Cardiac muscle cell (in vitro differentiated cells and primary cell): ENCODE measurements around the gene GRAP2. TPM values are rescaled to one million over a fixed set of nuclear protein-coding genes. Genes with fewer than 3 reads are reported as not detected.

Source experiments
- DNase-seq, 2 donors: peaks; one replicate each; pipeline versions ENCODE4 v3.0.0 to v3.0.0-alpha.2; 2010 to 2017; ENCODE audit warnings: low read depth in 1 of 2, low spot score in 1 of 2
- H3K27ac ChIP-seq: fragments of 200-600 bp; sonication (generic); 2 replicates; pipeline ENCODE4 v1.5.1; 2016
- H3K27me3 ChIP-seq: fragments of 200-600 bp; sonication (generic); 2 replicates; pipeline ENCODE4 v1.6.0; 2016; ENCODE audit warnings: control low read depth
- H3K36me3 ChIP-seq: fragments of 200-600 bp; sonication (generic); 2 replicates; pipeline ENCODE4 v1.5.1; 2016; ENCODE audit warnings: control low read depth
- H3K4me1 ChIP-seq: fragments of 200-600 bp; sonication (generic); 2 replicates; pipeline ENCODE4 v1.8.1; 2017; ENCODE audit warnings: low read depth, mild to moderate bottlenecking, mixed run types
- H3K4me3 ChIP-seq: fragments of 200-600 bp; sonication (generic); 2 replicates; pipeline ENCODE4 v1.5.1; 2016; ENCODE audit warnings: mild to moderate bottlenecking
- H3K9me3 ChIP-seq: fragments of 200-600 bp; sonication (generic); 2 replicates; pipeline ENCODE4 v1.5.1; 2017; ENCODE audit warnings: low read depth, mild to moderate bottlenecking, control low read depth
- polyA plus RNA-seq: library from polyadenylated mRNA; unstranded; fragments of >200 nt; fragmentation: Nextera tagmentation; extraction: Ambion mirVana; gene quantifications from 2 replicates; pipeline ENCODE4 v1.2.1, GENCODE V29; 2016
- total RNA-seq: library from RNA; depleted of rRNA; stranded (reverse); fragments of >200 nt; gene quantifications from 2 replicates; pipeline ENCODE4 v1.2.3, GENCODE V29; 2016
- TF ChIP-seq, protein P1 (sequence below): IDR thresholded peaks from 2 replicates; pipeline ENCODE4 v1.5.1; 2012; ENCODE audit warnings: low read depth, mild to moderate bottlenecking, low read length

Gene GRAP2
- total and polyA plus RNA-seq, 2 experiments from 2014 or later = 0.09 TPM; not detected in 1

DNA sequence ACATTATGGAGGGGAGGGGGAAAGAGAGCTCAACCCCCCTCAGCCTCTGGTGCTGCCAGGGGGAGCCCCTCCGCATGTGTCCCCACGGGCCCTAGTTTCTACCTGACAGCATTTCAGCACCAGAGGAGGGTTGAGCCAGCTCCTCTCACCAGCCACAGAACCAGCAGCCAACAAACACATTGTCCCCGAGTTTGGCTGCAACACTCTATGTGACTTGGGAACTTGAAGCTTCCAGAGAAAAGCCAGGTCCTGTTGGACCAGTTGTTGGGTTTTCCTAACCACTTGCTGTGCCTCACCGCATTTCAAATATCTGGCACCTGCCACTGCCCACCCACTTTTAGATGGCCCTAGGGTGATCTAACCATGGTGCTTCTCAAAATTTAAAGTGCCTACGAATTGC lies 72.8 kb downstream of the GRAP2 start:
- Histone ChIP-seq H3K4me1 (no peaks in the 10 kb centered on the region), H3K36me3 (no peaks in the 10 kb centered on the region), H3K9me3 (no peaks in the 10 kb centered on the region), H3K27me3 (no peaks in the 10 kb centered on the region), H3K4me3 (no peak overlapping the region), H3K27ac (no peak overlapping the region)
- TF ChIP-seq, protein P1, sequence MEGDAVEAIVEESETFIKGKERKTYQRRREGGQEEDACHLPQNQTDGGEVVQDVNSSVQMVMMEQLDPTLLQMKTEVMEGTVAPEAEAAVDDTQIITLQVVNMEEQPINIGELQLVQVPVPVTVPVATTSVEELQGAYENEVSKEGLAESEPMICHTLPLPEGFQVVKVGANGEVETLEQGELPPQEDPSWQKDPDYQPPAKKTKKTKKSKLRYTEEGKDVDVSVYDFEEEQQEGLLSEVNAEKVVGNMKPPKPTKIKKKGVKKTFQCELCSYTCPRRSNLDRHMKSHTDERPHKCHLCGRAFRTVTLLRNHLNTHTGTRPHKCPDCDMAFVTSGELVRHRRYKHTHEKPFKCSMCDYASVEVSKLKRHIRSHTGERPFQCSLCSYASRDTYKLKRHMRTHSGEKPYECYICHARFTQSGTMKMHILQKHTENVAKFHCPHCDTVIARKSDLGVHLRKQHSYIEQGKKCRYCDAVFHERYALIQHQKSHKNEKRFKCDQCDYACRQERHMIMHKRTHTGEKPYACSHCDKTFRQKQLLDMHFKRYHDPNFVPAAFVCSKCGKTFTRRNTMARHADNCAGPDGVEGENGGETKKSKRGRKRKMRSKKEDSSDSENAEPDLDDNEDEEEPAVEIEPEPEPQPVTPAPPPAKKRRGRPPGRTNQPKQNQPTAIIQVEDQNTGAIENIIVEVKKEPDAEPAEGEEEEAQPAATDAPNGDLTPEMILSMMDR = no peak
- DNase-seq = no peak

DNA sequence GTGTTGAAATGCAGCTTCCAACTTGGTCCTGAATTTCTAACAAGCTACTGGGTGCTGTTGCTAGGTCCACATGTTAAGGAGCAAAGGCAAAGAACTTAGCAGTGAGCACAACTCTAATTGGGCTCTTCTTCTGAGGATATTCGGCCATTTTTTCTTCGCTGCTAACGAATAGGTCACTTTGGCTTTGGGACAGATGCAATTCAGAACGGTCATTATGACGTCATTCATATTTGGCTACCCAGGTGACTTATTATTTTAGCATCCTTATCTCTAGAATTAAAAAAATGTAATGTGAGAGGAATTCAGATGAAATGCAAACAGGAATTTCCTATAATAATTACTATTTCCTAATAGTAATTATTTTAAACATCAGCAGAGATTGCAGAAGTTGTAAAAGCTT lies 73.2 kb downstream of the GRAP2 start:
- no peaks in the 10 kb centered on the region for H3K9me3 ChIP-seq
- H3K36me3 ChIP-seq = no peaks in the 10 kb centered on the region
- DNase-seq = no peak
- TF ChIP-seq, protein P1 = no peak
- no peak overlapping the region for H3K27ac ChIP-seq
- no peaks in the 10 kb centered on the region for H3K4me1 ChIP-seq
- no peaks in the 10 kb centered on the region for H3K27me3 ChIP-seq
- no peak overlapping the region for H3K4me3 ChIP-seq

DNA sequence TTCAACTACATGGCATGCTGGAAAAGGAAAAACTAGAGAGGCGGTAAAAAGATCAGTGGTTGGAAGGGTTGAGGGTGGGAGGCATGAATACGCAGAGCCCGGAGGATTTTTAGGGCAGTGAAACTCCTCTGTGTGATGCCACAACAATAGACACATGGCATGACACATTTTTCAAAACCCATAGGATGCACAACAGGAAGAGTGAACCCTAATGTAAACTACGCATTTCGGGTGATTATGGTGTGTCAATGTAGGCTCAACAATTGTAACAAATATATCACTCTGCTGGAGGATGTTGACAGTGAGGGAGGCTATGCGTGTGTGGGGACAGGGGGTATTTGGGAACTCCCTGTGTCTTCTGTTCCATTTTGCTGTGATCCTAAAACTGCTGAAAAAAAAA lies 78.2 kb downstream of the GRAP2 start:
- H3K4me1 ChIP-seq = peaks cover 4% of the 10 kb centered on the region
- H3K4me3 ChIP-seq = no peak overlapping the region
- H3K36me3 ChIP-seq = no peaks in the 10 kb centered on the region
- H3K27me3 ChIP-seq = no peaks in the 10 kb centered on the region
- no peak for DNase-seq
- TF ChIP-seq, protein P1 = no peak
- H3K27ac ChIP-seq = no peak overlapping the region
- no peaks in the 10 kb centered on the region for H3K9me3 ChIP-seq

DNA sequence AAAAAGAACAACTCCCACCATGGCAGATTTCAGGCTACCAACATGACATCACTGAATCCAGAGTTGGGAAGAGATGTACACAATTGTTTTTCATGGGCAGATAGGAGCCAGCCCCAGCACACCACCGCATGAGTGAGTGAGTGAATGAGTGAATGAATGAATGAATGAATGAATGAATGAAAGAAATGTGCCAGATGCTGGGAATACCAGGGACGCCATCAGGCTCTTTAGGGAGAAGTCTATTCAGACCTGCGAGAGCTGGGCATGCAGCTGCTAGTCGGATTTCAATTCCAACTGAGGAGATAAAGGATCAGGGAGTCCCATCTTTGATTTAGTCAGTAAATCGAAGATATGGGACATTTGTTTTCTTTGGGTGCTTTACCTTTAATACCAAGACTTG lies 78.6 kb downstream of the GRAP2 start:
- DNase-seq = no peak
- no peaks in the 10 kb centered on the region for H3K36me3 ChIP-seq
- no peaks in the 10 kb centered on the region for H3K27me3 ChIP-seq
- H3K9me3 ChIP-seq = no peaks in the 10 kb centered on the region
- peaks cover 4% of the 10 kb centered on the region for H3K4me1 ChIP-seq
- TF ChIP-seq, protein P1 = no peak
- no peak overlapping the region for H3K27ac ChIP-seq
- H3K4me3 ChIP-seq = no peak overlapping the region

DNA sequence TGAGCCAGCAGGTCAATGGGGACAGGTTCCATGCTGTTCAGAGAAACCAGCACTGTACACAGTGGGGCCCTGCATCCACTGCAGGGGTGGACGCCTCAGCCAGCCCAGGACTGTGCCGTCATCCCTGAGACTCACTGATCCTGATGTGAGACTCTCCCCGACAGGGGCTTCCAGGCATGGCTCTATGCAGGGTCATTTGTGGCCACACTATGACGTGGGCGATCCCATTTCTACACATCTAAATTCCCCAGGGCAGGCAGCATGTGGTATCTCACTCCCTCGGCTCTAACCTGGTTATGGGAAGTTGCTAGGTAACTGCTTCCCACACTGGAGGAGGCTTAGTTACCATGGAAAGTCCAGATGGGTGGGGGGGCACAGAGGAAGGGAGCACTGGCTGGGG lies 79.7 kb downstream of the GRAP2 start:
- H3K4me1 ChIP-seq = peaks cover 4% of the 10 kb centered on the region
- DNase-seq = peak in 1 of 2 donors; percentile 21
- TF ChIP-seq, protein P1 = no peak
- H3K9me3 ChIP-seq = no peaks in the 10 kb centered on the region
- H3K27ac ChIP-seq = no peak overlapping the region
- no peaks in the 10 kb centered on the region for H3K27me3 ChIP-seq
- no peak overlapping the region for H3K4me3 ChIP-seq
- no peaks in the 10 kb centered on the region for H3K36me3 ChIP-seq

DNA sequence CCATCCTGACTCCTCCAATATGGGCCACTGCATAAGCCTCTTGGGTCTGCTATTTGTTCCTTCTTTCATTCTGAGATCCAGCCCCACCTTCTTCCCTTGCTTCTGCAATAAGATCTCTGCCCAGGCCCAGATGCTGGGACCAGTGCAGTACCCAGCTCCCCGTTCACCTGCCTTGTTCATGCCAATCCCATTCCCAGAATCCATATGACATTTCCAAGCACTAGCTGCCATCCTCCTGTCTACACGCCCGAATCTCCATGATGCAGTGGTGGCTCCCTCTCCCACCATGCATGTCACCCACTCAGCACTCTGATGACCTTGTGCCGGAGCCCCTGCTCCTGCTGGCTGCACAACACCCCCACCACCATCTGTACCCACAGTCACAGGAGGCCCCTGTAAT lies 82.5 kb downstream of the GRAP2 start:
- no peak overlapping the region for H3K4me3 ChIP-seq
- H3K9me3 ChIP-seq = no peaks in the 10 kb centered on the region
- H3K27me3 ChIP-seq = no peaks in the 10 kb centered on the region
- H3K4me1 ChIP-seq = peaks cover 4% of the 10 kb centered on the region
- TF ChIP-seq, protein P1 = no peak
- DNase-seq = no peak
- H3K36me3 ChIP-seq = no peaks in the 10 kb centered on the region
- H3K27ac ChIP-seq = no peak overlapping the region
